CD14-positive monocyte (primary cell): ENCODE results near the gene ARRB2. TPM values are rescaled to one million over a fixed set of nuclear protein-coding genes. Genes with fewer than 3 reads are reported as not detected.
A peak's percentile ranks its signal among the peaks of the same experiment; 100 is the strongest.

Experiments used
- DNase-seq, 3 donors: peaks; one replicate each; pipeline ENCODE4 v3.0.0-alpha.2; 2011 to 2022
- H2AFZ ChIP-seq: 2 replicates; pipeline ENCODE4 v1.6.0; 2012; ENCODE audit warnings: mild to moderate bottlenecking, low read depth, low read length, inconsistent platforms; ENCODE audit not compliant: insufficient read depth, poor library complexity, severe bottlenecking
- H3K27ac ChIP-seq, 2 donors: 1 replicate in 1 of 2; 2 replicates in 1 of 2; pipeline ENCODE4 v1.5.1; 2012 to 2013; ENCODE audit warnings: low read length in 2 of 2, control low read depth in 1 of 2, inconsistent platforms in 1 of 2, low read depth in 1 of 2, mild to moderate bottlenecking in 1 of 2
- H3K27me3 ChIP-seq, 2 donors: one replicate each; pipeline versions ENCODE4 v1.6.0 to v1.6.1; 2011 to 2013; ENCODE audit warnings: low read length in 2 of 2; ENCODE audit not compliant: control insufficient read depth in 2 of 2, insufficient read depth in 2 of 2
- H3K36me3 ChIP-seq, 2 donors: replicated peaks in 1 of 2; 1 replicate in 1 of 2; 2 replicates in 1 of 2; pipeline versions ENCODE4 v1.5.1 to v1.6.1; 2012 to 2013; ENCODE audit warnings: low read length in 2 of 2, control low read depth in 1 of 2, inconsistent platforms in 1 of 2, mild to moderate bottlenecking in 1 of 2; ENCODE audit not compliant: insufficient read depth in 2 of 2, control insufficient read depth in 1 of 2
- H3K4me1 ChIP-seq, 2 donors: 1 replicate in 1 of 2; 2 replicates in 1 of 2; pipeline versions ENCODE4 v1.5.1 to v1.6.1; 2012 to 2013; ENCODE audit warnings: low read length in 2 of 2, control low read depth in 1 of 2, inconsistent platforms in 1 of 2, mild to moderate bottlenecking in 1 of 2, moderate library complexity in 1 of 2; ENCODE audit not compliant: insufficient read depth in 2 of 2, control insufficient read depth in 1 of 2
- H3K4me2 ChIP-seq: replicated peaks from 2 replicates; pipeline ENCODE3; 2012; ENCODE audit warnings: low read length, moderate library complexity, mild to moderate bottlenecking; ENCODE audit not compliant: poor library complexity, severe bottlenecking; ENCODE audit errors: extremely low read depth
- H3K4me3 ChIP-seq, 3 experiments: fragments of 200-600 bp in 1 of 3; sonication (generic) in 1 of 3; replicated peaks in 1 of 3; 1 replicate in 2 of 3; 2 replicates in 1 of 3; pipeline ENCODE4 v1.5.1; 2011 to 2013; ENCODE audit warnings: low read length in 3 of 3, mild to moderate bottlenecking in 3 of 3, control low read depth in 2 of 3, low read depth in 2 of 3, inconsistent platforms in 1 of 3, moderate library complexity in 1 of 3
- H3K79me2 ChIP-seq: 2 replicates; pipeline ENCODE4 v1.6.0; 2012; ENCODE audit warnings: mild to moderate bottlenecking, control low read depth, inconsistent platforms, low read length, moderate library complexity; ENCODE audit not compliant: insufficient read depth
- H3K9ac ChIP-seq: 2 replicates; pipeline ENCODE4 v1.6.0; 2017; ENCODE audit warnings: low read length, mild to moderate bottlenecking; ENCODE audit not compliant: insufficient read depth, poor library complexity, severe bottlenecking
- H3K9me3 ChIP-seq, 2 donors: replicated peaks in 1 of 2; 1 replicate in 1 of 2; 2 replicates in 1 of 2; pipeline versions ENCODE4 v1.5.1 to v1.6.1; 2012 to 2013; ENCODE audit warnings: low read length in 2 of 2, control low read depth in 1 of 2; ENCODE audit not compliant: control insufficient read depth in 1 of 2, insufficient read depth in 1 of 2
- H4K20me1 ChIP-seq: 2 replicates; pipeline ENCODE4 v1.6.0; 2012; ENCODE audit warnings: mild to moderate bottlenecking, low read length, control low read depth, moderate library complexity; ENCODE audit not compliant: insufficient read depth
- H3K27ac Mint-ChIP-seq, 7 donors: one replicate each; pipeline ENCODE4 v1.8.0; 2020; ENCODE audit warnings: mild to moderate bottlenecking in 7 of 7, mixed read lengths in 7 of 7, moderate library complexity in 6 of 7, inconsistent platforms in 2 of 7
- H3K27me3 Mint-ChIP-seq, 3 donors: one replicate each; pipeline ENCODE4 v1.8.0; 2021 to 2022; ENCODE audit warnings: low read depth in 3 of 3, mild to moderate bottlenecking in 3 of 3, mixed read lengths in 3 of 3, moderate library complexity in 3 of 3, inconsistent platforms in 1 of 3
- H3K36me3 Mint-ChIP-seq, 2 donors: one replicate each; pipeline ENCODE4 v1.8.0; 2020; ENCODE audit warnings: mixed read lengths in 2 of 2, inconsistent platforms in 1 of 2, mild to moderate bottlenecking in 1 of 2
- H3K4me1 Mint-ChIP-seq: one replicate; pipeline ENCODE4 v1.8.0; 2020; ENCODE audit warnings: mild to moderate bottlenecking, mixed read lengths
- H3K4me3 Mint-ChIP-seq, 2 donors: one replicate each; pipeline ENCODE4 v1.8.0; 2020; ENCODE audit warnings: mild to moderate bottlenecking in 2 of 2, mixed read lengths in 2 of 2, moderate library complexity in 1 of 2
- H3K9me3 Mint-ChIP-seq, 7 donors: one replicate each; pipeline ENCODE4 v1.8.0; 2020 to 2022; ENCODE audit warnings: mixed read lengths in 7 of 7, mild to moderate bottlenecking in 6 of 7, moderate library complexity in 6 of 7, inconsistent platforms in 2 of 7
- WGBS: methylation state at CpG from one replicate; pipeline ENCODE4 v1.1.5; 2013; ENCODE audit warnings: missing lambda C conversion rate; ENCODE audit not compliant: insufficient coverage; 5-methylcytosine and 5-hydroxymethylcytosine counted together
- intact Hi-C, 2 donors: fragments of 100-400 bp; cut with micrococcal nuclease; formaldehyde crosslinking; loops; one replicate each; pipeline versions ENCODE4 v1.15.0 to v1.15.1; 2023
- polyA plus RNA-seq, 3 donors: library from polyadenylated mRNA; depleted of rRNA in 1 of 3; unstranded in 2 of 3; stranded (reverse) in 1 of 3; fragments of 300-500 nt in 2 of 3; fragments of >200 nt in 1 of 3; fragmentation: Illumina TruSeq in 2 of 3; gene quantifications; 1 replicate in 2 of 3; 2 replicates in 1 of 3; pipeline ENCODE4 v1.2.3, GENCODE V29; 2012 to 2021
- TF ChIP-seq, protein P1 (sequence below): fragments of 200-600 bp; IDR thresholded peaks from one replicate; pipeline ENCODE4 v1.8.0; 2022; ENCODE audit warnings: antibody characterized with exemption, mild to moderate bottlenecking

Gene ARRB2
- polyA plus RNA-seq, 3 donors: 134 to 760 (median 150) TPM

DNA sequence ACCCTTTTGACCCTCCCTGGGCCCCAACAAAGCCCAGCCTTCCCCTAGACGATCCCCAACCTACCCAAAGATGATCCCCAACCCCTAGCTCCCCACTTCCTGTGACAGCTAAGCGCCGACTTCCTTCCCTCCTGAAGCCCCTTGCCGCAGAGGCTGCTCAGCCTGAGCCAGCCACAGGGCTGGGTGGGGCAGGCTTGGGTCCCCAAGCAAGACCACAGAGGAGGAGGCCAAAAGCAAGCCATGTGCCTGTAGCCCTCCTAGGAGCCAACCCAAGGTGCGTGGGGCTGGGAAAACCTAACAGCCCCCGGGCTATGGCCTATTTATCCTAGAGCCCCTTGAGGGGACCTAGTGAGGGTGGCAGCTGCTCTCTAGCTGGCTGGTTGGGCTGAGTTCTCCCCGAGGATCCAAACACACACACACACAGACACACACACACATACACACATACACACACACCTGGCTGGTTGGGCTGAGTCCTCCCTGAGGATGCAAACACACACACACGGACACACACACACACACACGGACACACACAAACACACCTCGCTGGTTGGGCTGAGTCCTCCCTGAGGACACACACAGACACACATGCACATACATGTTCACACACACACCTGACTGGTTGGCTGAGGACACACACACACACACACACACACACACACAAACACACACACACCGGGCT is 4.8 kb downstream of the ARRB2 start:
- DNase-seq: peak in 1 of 3 donors; percentile 29
- no peaks in the 10 kb centered on the region for H3K9me3 ChIP-seq
- peak overlapping the region in 1 of 3 experiments; percentile 67 for H3K4me3 ChIP-seq
- intact Hi-C loops: no loop called here
- TF ChIP-seq, protein P1, sequence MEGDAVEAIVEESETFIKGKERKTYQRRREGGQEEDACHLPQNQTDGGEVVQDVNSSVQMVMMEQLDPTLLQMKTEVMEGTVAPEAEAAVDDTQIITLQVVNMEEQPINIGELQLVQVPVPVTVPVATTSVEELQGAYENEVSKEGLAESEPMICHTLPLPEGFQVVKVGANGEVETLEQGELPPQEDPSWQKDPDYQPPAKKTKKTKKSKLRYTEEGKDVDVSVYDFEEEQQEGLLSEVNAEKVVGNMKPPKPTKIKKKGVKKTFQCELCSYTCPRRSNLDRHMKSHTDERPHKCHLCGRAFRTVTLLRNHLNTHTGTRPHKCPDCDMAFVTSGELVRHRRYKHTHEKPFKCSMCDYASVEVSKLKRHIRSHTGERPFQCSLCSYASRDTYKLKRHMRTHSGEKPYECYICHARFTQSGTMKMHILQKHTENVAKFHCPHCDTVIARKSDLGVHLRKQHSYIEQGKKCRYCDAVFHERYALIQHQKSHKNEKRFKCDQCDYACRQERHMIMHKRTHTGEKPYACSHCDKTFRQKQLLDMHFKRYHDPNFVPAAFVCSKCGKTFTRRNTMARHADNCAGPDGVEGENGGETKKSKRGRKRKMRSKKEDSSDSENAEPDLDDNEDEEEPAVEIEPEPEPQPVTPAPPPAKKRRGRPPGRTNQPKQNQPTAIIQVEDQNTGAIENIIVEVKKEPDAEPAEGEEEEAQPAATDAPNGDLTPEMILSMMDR: no peak
- H3K36me3 ChIP-seq: peaks cover 52 to 60% of the 10 kb centered on the region in 2 donors
- Mint-ChIP-seq H3K4me1 (peaks cover 49% of the 10 kb centered on the region), H3K36me3 (peaks cover 56 to 73% of the 10 kb centered on the region in 2 donors), H3K4me3 (peak overlapping the region; percentile 43 to 84), H3K9me3 (peaks cover 0 to 3% (median 0%) of the 10 kb centered on the region in 7 donors), H3K27ac (peak overlapping the region; percentile 25 to 89 (median 84)), H3K27me3 (peaks cover 0 to 1% (median 0%) of the 10 kb centered on the region in 3 donors)
- peaks cover 53 to 73% of the 10 kb centered on the region in 2 donors for H3K4me1 ChIP-seq
- H2AFZ ChIP-seq: no peak overlapping the region
- no peaks in the 10 kb centered on the region for H3K27me3 ChIP-seq
- peak overlapping the region; percentile 40 to 63 for H3K27ac ChIP-seq
- 19% methylated on average over 7 of the region's 11 CpGs for WGBS
- H3K9ac ChIP-seq: no peak overlapping the region
- peak overlapping the region; percentile 72 for H3K4me2 ChIP-seq
- H3K79me2 ChIP-seq: peaks cover 82% of the 10 kb centered on the region
- peaks cover 87% of the 10 kb centered on the region for H4K20me1 ChIP-seq

DNA sequence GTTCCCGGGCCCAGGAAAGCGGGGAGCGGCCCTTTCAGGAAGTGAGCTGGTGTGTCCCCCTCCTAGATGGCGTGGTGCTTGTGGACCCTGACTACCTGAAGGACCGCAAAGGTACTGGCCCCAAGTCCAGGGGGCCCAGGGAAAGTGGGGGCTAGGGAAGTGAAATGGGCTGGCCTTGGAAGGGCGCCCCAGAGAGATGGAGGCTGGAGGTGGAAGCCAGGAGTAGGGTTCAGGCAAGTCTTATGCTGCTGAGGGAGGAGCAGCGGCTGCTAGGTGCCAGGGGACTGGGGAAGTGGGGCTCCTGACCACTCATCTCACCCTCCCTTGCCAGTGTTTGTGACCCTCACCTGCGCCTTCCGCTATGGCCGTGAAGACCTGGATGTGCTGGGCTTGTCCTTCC is 5.6 kb downstream of the ARRB2 start:
- no peak overlapping the region for H3K27ac ChIP-seq
- H3K4me2 ChIP-seq: no peak overlapping the region
- peaks cover 75% of the 10 kb centered on the region for H3K79me2 ChIP-seq
- H3K4me3 ChIP-seq: no peak overlapping the region
- no peak for DNase-seq
- H3K9ac ChIP-seq: no peak overlapping the region
- H3K27me3 ChIP-seq: no peaks in the 10 kb centered on the region
- H2AFZ ChIP-seq: no peak overlapping the region
- TF ChIP-seq, protein P1: no peak
- Mint-ChIP-seq H3K27ac (peak overlapping the region in 3 of 7 donors; percentile 63 to 84 (median 80)), H3K4me3 (no peak overlapping the region), H3K36me3 (peaks cover 65 to 80% of the 10 kb centered on the region in 2 donors), H3K4me1 (peaks cover 52% of the 10 kb centered on the region), H3K27me3 (peaks cover 0 to 2% (median 1%) of the 10 kb centered on the region in 3 donors), H3K9me3 (peaks cover 0 to 2% (median 0%) of the 10 kb centered on the region in 7 donors)
- intact Hi-C loops: no loop called here
- H3K4me1 ChIP-seq: peaks cover 53 to 71% of the 10 kb centered on the region in 2 donors
- no peaks in the 10 kb centered on the region for H3K9me3 ChIP-seq
- peaks cover 59 to 69% of the 10 kb centered on the region in 2 donors for H3K36me3 ChIP-seq
- H4K20me1 ChIP-seq: peaks cover 96% of the 10 kb centered on the region
- 97% methylated on average over 5 of the region's 10 CpGs for WGBS
